Stimulated activated CD8-positive, alpha-beta memory T cell treated with anti-CD3 and anti-CD28 coated beads, Interleukin-12 subunit alpha, Interleukin-12 subunit beta, amount 100 ng/mL, for 1 hour (primary cell): ENCODE data around the gene CLIP1.
"Not testable (repeated sequence)": the region's sequence is repeated elsewhere in the genome, so short reads cannot be mapped to it uniquely, and the experiment has no call there.

Experiments
- DNase-seq: peaks from one replicate; pipeline ENCODE4 v3.0.0-alpha.2; 2020; ENCODE audit warnings: low read depth

Gene CLIP1

GRCh38 chr12:122310626-122311333 lies 111.7 kb downstream of the CLIP1 start:
- no peak for DNase-seq

GRCh38 chr12:122309564-122310121 lies 112.8 kb downstream of the CLIP1 start:
- no peak for DNase-seq

GRCh38 chr12:122308811-122309210 lies 113.7 kb downstream of the CLIP1 start:
- no peak for DNase-seq

DNA sequence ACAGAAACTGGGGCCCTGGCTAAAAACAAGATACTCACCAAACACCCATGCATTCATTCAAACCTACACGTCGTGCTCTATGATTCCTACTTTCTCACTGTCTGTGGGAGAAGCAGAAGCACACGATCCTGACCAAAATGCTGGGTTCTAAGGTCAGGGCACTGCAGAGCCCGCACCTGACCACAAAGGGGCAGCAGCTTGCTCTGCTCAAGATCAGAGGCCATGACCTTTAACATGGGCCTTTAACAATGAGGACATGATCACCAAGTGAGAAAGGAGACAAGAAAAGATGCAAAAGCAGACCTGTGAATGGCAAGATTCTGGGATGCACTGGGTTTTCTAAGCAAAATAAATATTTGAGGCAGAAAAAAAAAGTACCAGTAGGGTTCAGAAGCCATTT lies 116.1 kb downstream of the CLIP1 start:
- no peak for DNase-seq

GRCh38 chr12:122304924-122305323 lies 117.5 kb downstream of the CLIP1 start:
- no peak for DNase-seq

GRCh38 chr12:122303068-122303467 lies 119.4 kb downstream of the CLIP1 start:
- DNase-seq = no peak

- DNase-seq = no peak
These were observed 124.3 kb downstream of the CLIP1 start for GRCh38 chr12:122298071-122298748.

- no peak for DNase-seq
These were observed 125.0 kb downstream of the CLIP1 start for GRCh38 chr12:122297494-122297893.

DNA sequence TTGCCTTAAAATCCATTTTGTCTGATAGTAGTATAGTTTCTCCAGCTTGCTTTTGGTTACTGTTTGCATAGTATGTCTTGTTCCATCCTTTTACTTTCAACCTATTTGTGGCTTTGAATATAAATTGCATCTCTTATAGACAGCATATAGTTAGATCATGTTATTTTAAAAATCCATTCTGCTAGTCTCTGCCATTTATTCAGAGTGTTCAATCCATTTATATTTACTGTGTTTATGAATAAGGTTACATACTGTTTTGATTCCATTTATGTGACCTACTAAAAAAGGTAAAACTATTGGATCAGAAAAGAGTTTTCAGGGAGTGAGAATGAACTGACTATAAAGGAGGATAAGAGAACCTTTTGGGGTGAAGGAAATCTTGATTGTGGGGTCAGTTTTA lies 126.6 kb downstream of the CLIP1 start:
- DNase-seq = no peak

GRCh38 chr12:122293081-122293480 lies 129.4 kb downstream of the CLIP1 start:
- DNase-seq = no peak

DNA sequence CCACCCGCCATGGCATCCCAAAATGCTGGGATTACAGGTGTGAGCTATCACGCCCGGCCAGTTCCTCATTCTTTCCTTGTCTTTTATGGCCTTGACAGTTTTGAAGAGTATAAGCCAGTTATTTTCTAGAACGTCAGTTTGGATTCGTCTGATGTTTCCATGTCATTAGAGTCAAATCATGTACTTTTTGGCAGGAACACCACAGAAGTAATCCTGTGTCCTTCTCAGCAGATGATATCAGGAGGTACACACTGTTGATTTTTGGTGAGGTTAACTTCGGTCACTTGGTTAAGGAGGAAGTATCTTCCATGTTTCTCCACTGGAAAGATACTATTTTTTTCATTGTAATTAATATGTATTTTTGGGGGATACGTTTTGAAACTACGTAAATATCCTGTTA lies 131.0 kb downstream of the CLIP1 start:
- DNase-seq = no peak

DNA sequence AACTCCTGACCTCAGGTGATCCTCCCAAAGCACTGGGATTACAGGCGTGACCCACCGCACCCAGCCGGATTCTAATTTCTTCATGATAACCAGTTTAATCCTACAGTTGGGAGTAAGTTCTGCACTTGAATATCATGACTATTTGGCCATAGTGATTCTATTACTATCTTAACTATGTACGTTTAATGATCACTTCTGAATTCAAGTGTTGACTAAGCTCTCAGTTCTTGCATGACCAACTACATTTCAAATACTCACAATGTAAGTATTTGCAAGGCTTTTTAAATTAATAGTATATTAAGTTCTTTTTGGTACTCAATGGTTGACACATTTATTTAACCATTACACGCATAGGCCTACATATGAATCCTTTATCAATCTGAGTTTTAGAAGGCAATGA lies 138.8 kb downstream of the CLIP1 start:
- no peak for DNase-seq

DNA sequence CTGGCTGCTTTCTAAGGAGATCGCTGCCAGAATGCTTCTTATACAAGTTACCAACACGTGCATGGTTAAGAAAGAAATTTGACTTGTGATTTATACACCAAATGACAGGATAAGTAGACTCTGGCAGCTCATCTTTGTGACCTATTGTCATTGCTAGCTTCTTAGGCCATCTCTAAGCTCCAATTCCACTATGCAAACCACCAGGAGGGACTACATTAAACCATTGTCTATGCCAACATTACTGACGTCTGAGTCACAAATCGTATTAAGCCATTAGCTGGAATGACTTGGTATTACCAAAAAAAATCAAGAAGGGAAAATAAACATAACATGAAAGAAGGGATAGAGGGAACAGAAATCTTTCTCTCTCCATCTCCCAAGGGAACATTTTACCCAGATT lies 140.4 kb downstream of the CLIP1 start:
- no peak for DNase-seq

GRCh38 chr12:122276242-122276641 lies 146.2 kb downstream of the CLIP1 start:
- no peak for DNase-seq

GRCh38 chr12:122275459-122275858 lies 147.0 kb downstream of the CLIP1 start:
- no peak for DNase-seq

GRCh38 chr12:122266230-122266901 lies 156.1 kb downstream of the CLIP1 start, which contains the start of gene VPS33A:
VPS33A (minus strand) TSS chr12:122266494; CDS start chr12:122266408, 86 bp downstream.
- peak; percentile 85 for DNase-seq

GRCh38 chr12:122265886-122266229 lies 156.6 kb downstream of the CLIP1 start:
- DNase-seq = peak; percentile 18

DNA sequence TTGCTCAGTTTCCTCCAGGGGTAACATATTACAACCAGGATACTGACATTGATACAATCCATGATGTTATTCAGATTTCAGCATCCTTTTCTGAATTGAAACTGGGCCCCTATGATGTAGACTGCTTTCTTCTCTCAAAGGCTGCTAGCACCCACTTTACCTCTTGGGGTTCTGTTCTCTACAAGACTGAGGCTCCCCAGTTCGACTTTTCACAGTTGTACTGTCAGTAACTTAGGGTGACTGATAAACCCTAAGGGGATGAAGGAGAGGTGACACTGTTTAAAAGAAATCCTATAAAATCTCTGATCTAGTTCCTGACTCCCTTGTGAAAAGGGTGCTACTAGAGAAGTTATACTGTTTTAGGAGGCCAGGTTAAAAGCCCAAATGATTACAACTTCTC lies 157.0 kb downstream of the CLIP1 start:
- DNase-seq = no peak

- not testable (repeated sequence) for DNase-seq
These were observed 161.7 kb downstream of the CLIP1 start for GRCh38 chr12:122260735-122261134.

- not testable (repeated sequence) for DNase-seq
These were observed 163.5 kb downstream of the CLIP1 start for GRCh38 chr12:122258939-122259338.

DNA sequence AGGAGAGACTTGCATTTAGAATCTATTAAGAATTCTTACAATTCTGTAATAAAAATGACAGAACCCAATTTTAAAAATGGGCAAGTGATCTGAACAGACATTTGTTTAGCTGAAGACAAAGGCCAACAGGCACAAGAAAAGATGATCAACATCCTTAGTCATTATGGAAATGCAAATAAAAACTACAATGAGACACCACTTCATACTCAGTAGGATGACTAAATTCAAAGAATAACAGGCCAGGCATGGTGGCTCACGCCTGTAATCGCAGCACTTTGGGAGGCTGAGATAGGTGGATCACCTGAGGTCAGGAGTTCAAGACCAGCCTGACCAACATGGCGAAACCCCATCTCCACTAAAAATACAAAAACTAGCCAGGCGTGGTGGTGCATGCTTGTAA lies 164.0 kb downstream of the CLIP1 start:
- DNase-seq = not testable (repeated sequence)

DNA sequence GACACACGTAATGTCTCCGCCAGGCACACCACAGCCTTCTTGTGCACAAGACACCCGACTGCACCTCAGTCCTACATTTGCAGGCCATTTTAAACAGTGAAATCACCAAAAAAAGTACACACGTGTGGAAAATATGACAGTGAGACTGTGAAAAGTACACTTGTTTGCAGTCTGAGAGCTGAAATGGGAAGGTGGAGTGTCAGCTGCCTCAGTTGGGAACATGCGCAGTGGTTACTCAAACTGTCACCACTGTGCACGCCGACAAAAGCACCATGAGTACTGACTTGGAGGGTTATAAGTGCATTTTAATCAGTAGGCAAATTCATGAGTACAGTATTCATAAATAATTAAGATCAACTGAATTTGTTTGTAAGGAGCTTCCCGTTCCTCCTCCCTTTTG lies 171.9 kb downstream of the CLIP1 start:
- no peak for DNase-seq

- no peak for DNase-seq
These were observed 172.4 kb downstream of the CLIP1 start for GRCh38 chr12:122250047-122250446.
